ENCODE results near the gene ULK3. TPM values are rescaled to one million over a fixed set of nuclear protein-coding genes. Genes with fewer than 3 reads are reported as not detected.

The ULK3 gene
- total and polyA plus RNA-seq, 10 of the 15 experiments (the other 5 are each of a cell fraction or from before 2014, with no cell fraction given): 0.64 to 38.8 (median 27.1) TPM

- ChIA-PET POLR2A (interaction anchor here (0.6 kb wide), 1 partner anchor 27 kb away, joined by 3 read pairs; no protein-coding TSS in a partner anchor), SMC1A (ENCODE audit: uncharacterized antibody, unreplicated experiment) (interaction anchor here (1.0 to 6.1 kb wide), 3 partner anchors 30 to 69 kb away, joined by 3 to 43 read pairs (median 7); no protein-coding TSS in a partner anchor), CTCF (interaction anchor here (3.7 to 6.2 kb wide), 3 partner anchors 61 to 71 kb away, joined by 14 to 59 read pairs (median 22); no protein-coding TSS in a partner anchor), RAD21 (ENCODE audit: unreplicated experiment) (interaction anchor here (1.1 to 3.1 kb wide), 2 partner anchors 62 to 71 kb away, joined by 4 to 19 read pairs; no protein-coding TSS in a partner anchor)
- Histone ChIP-seq H3K4me1 (ENCODE audit: control insufficient read depth, insufficient read depth, low read length) (peaks cover 13% of the 10 kb centered on the region), H2AFZ (ENCODE audit: control insufficient read depth, low read depth, low read length) (no peak overlapping the region), H3K27ac (ENCODE audit: control insufficient read depth, insufficient read depth) (no peak overlapping the region), H3K36me3 (ENCODE audit: control insufficient read depth in 2 of 2, insufficient read depth in 2 of 2, low read length in 1 of 2) (peaks cover 0 to 5% of the 10 kb centered on the region in 2 experiments; a peak in 3 of 4 replicates), H3K9ac (ENCODE audit: control insufficient read depth, insufficient read depth, low read length) (no peak overlapping the region), H4K20me1 (ENCODE audit: control insufficient read depth, insufficient read depth) (no peaks in the 10 kb centered on the region), H3K9me3 (replicated peaks; ENCODE audit: control insufficient read depth, insufficient read depth, low read length) (no peaks in the 10 kb centered on the region), H3K4me3 (no peak overlapping the region), H3K79me2 (ENCODE audit: control insufficient read depth, insufficient read depth, low read length) (peaks cover 3% of the 10 kb centered on the region; the same call in 1 of the 2 replicates), H3K27me3 (replicated peaks in 1 of 2; ENCODE audit: control insufficient read depth in 2 of 2, insufficient read depth in 2 of 2, low read length in 1 of 2) (no peaks in the 10 kb centered on the region), H3K4me2 (ENCODE audit: control insufficient read depth, insufficient read depth) (no peak overlapping the region)
- in situ Hi-C loops (cut with MboI) (no loop called here), intact Hi-C loops (cut with micrococcal nuclease; ENCODE audit: unreplicated experiment) (loop anchor here (5.0 kb wide), 3 partner anchors 37 to 202 kb away; no protein-coding TSS in a partner anchor)
- TF ChIP-seq ZNF687 (IDR thresholded peaks at IDR 0.05) (no peak), RAD21 (IDR thresholded peaks at IDR 0.05; ENCODE audit: insufficient read depth, low read depth, low read length) (0 out of 2 replicates have a peak, but pooled peaks have one; percentile 9), CTCF (IDR thresholded peaks at IDR 0.05 in 2 of 3, conservative IDR thresholded peaks at IDR 0.05 in 1 of 3; ENCODE audit: control insufficient read depth in 2 of 3, extremely low read depth in 1 of 3, insufficient read depth in 1 of 3, low read depth in 3 of 3, low read length in 3 of 3) (peak; percentile 13 to 22 (median 19); a peak in 2 of 6 replicates)
- no peak for FAIRE-seq
- no peak for DNase-seq (ENCODE audit: low read depth, low spot score)
- no peak for ATAC-seq
- BruUV-seq (replicated peaks): no TSS peak
- WGBS (ENCODE audit: insufficient coverage, insufficient replicate concordance, low lambda C conversion rate, missing lambda C conversion rate): 83% methylated on average over 30 of the region's 31 CpGs
These were observed 3.2 kb downstream of the ULK3 start for GRCh38 chr15:74839526-74840395.

Data from GM12878 (cell line).